NT2/D1 (cell line): Measurements from ENCODE around the gene MAP3K19.

Experiments
- DNase-seq: peaks from one replicate; pipeline ENCODE4 v3.0.0-alpha.2; 2011; ENCODE audit warnings: low read depth, low spot score
- H3K27me3 ChIP-seq: 2 replicates; pipeline ENCODE4 v1.6.0; 2011; ENCODE audit warnings: mild to moderate bottlenecking; ENCODE audit not compliant: insufficient read length, insufficient read depth
- H3K36me3 ChIP-seq: 2 replicates; pipeline ENCODE4 v1.6.1; 2011; ENCODE audit warnings: mild to moderate bottlenecking, low read length, mixed read lengths; ENCODE audit not compliant: insufficient read depth, insufficient read length
- H3K4me1 ChIP-seq: 2 replicates; pipeline ENCODE4 v1.5.1; 2011; ENCODE audit not compliant: insufficient read depth, insufficient read length
- H3K4me3 ChIP-seq: 2 replicates; pipeline ENCODE4 v1.5.1; 2011; ENCODE audit warnings: low read depth; ENCODE audit not compliant: insufficient read length
- H3K9ac ChIP-seq: 2 replicates; pipeline ENCODE4 v1.6.0; 2011; ENCODE audit warnings: low read depth; ENCODE audit not compliant: insufficient read length
- H3K9me3 ChIP-seq: 2 replicates; pipeline ENCODE4 v1.5.1; 2011; ENCODE audit warnings: mild to moderate bottlenecking, low read length; ENCODE audit not compliant: insufficient read depth
- SUZ12 ChIP-seq: IDR thresholded peaks from 2 replicates; pipeline ENCODE4 v1.6.1; 2011; ENCODE audit not compliant: insufficient read length, insufficient read depth; ENCODE audit errors: extremely low read depth
- YY1 ChIP-seq: IDR thresholded peaks from 2 replicates; pipeline ENCODE4 v1.6.1; 2011; ENCODE audit not compliant: insufficient read length, insufficient read depth
- ZNF274 ChIP-seq: IDR thresholded peaks from 2 replicates; pipeline ENCODE4 v1.6.1; 2011; ENCODE audit warnings: mild to moderate bottlenecking, low read depth, low read length

The MAP3K19 gene

GRCh38 chr2:135023886-135024485 is 23.3 kb downstream of the MAP3K19 start:
- Histone ChIP-seq H3K36me3 (no peaks in the 10 kb centered on the region), H3K4me1 (no peaks in the 10 kb centered on the region), H3K4me3 (no peak overlapping the region), H3K9me3 (no peaks in the 10 kb centered on the region), H3K9ac (no peak overlapping the region), H3K27me3 (no peaks in the 10 kb centered on the region)
- TF ChIP-seq YY1: no peak
- no peak for TF ChIP-seq ZNF274
- no peak for TF ChIP-seq SUZ12
- no peak for DNase-seq

DNA sequence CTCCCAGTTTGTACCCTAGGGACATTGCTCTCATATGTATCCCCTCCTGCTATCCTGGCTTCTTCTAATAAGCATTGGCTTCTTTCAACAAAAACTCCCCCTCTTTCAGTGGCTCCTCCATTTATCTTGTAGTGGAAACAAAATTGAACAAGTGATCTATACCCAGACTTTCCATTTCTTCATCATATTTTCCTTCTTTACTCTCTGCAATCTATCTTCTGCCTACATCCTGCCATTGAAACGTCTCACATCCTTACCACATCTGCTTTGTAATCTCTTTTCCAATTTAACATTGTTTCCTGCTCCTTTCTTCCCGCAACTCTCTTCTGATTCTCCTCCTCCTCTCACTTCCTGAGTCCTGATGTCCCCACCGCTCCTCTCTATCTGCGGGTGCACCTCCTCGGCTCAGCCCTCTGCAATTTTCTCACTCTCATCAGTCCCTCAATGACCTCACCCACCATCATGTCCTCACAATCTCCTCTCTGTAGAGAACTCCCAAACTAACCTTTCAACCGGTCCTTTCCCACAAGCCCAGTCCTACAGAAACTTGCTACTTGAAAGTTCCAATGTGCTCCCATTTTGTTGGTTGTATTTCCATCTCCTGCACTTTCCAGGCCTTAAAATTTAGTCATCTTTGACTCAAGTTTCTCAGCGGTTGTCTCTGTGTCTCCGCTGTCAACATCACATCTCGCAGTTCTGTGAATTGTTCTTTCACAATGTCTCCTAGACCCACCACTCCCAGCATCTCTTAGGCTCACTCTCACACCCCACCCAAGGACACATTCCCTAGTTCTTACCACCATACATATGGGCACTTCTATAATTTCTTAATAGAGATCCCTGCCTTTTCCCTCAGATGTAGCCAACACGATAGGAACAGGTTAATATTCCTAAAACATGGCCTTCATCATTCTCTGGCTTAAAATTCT is 24.0 kb downstream of the MAP3K19 start:
- no peak overlapping the region for H3K4me3 ChIP-seq
- no peak for DNase-seq
- no peaks in the 10 kb centered on the region for H3K9me3 ChIP-seq
- H3K36me3 ChIP-seq: no peaks in the 10 kb centered on the region
- no peaks in the 10 kb centered on the region for H3K27me3 ChIP-seq
- TF ChIP-seq ZNF274 (no peak), SUZ12 (no peak), YY1 (no peak)
- H3K4me1 ChIP-seq: no peaks in the 10 kb centered on the region
- H3K9ac ChIP-seq: no peak overlapping the region

GRCh38 chr2:135021618-135022017 is 25.6 kb downstream of the MAP3K19 start:
- Histone ChIP-seq H3K4me1 (no peaks in the 10 kb centered on the region), H3K36me3 (no peaks in the 10 kb centered on the region), H3K9ac (no peak overlapping the region), H3K9me3 (peaks cover 1% of the 10 kb centered on the region; the same call in 1 of the 2 replicates), H3K4me3 (no peak overlapping the region), H3K27me3 (no peaks in the 10 kb centered on the region)
- TF ChIP-seq YY1 (no peak), ZNF274 (no peak), SUZ12 (no peak)
- no peak for DNase-seq

- no peak for DNase-seq
- no peaks in the 10 kb centered on the region for H3K27me3 ChIP-seq
- no peaks in the 10 kb centered on the region for H3K36me3 ChIP-seq
- H3K9ac ChIP-seq: no peak overlapping the region
- no peak overlapping the region for H3K4me3 ChIP-seq
- TF ChIP-seq ZNF274 (no peak), YY1 (no peak), SUZ12 (no peak)
- H3K9me3 ChIP-seq: peaks cover 12% of the 10 kb centered on the region
- no peaks in the 10 kb centered on the region for H3K4me1 ChIP-seq
Measured at GRCh38 chr2:135011633-135012032, 35.6 kb downstream of the MAP3K19 start.

- no peaks in the 10 kb centered on the region for H3K9me3 ChIP-seq
- no peak overlapping the region for H3K9ac ChIP-seq
- no peak for TF ChIP-seq SUZ12
- no peak for DNase-seq
- H3K4me3 ChIP-seq: no peak overlapping the region
- H3K27me3 ChIP-seq: peaks cover 4% of the 10 kb centered on the region
- no peaks in the 10 kb centered on the region for H3K36me3 ChIP-seq
- H3K4me1 ChIP-seq: no peaks in the 10 kb centered on the region
Measured at GRCh38 chr2:135010200-135010942, 36.9 kb downstream of the MAP3K19 start.

DNA sequence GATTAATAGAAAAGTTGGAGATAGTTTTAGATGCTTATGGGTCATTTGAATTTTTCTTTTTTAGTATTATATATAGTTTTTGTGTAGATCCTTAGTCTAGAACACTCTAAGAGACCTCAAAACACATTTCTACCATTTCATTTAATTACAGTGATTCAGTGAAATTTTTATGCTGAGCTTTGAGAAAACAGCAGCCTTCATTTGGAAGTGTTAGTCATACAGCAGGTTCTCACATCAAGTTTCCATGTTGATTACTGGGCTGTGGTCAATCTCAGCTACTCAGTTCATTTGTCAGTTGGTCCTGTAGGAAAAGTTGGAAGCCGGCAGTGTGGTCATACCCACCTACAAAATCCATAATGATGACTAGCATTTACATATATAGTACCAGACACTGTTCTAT is 37.9 kb downstream of the MAP3K19 start:
- DNase-seq: no peak
- H3K36me3 ChIP-seq: no peaks in the 10 kb centered on the region
- peaks cover 14% of the 10 kb centered on the region for H3K27me3 ChIP-seq
- TF ChIP-seq SUZ12 (no peak), YY1 (no peak), ZNF274 (no peak)
- no peaks in the 10 kb centered on the region for H3K4me1 ChIP-seq
- no peak overlapping the region for H3K4me3 ChIP-seq
- H3K9me3 ChIP-seq: no peaks in the 10 kb centered on the region
- no peak overlapping the region for H3K9ac ChIP-seq

- TF ChIP-seq YY1 (no peak), ZNF274 (no peak), SUZ12 (no peak)
- H3K36me3 ChIP-seq: no peaks in the 10 kb centered on the region
- H3K9ac ChIP-seq: no peak overlapping the region
- DNase-seq: no peak
- H3K9me3 ChIP-seq: no peaks in the 10 kb centered on the region
- peaks cover 14% of the 10 kb centered on the region for H3K27me3 ChIP-seq
- H3K4me1 ChIP-seq: no peaks in the 10 kb centered on the region
- H3K4me3 ChIP-seq: no peak overlapping the region
Measured at GRCh38 chr2:135005753-135006152, 41.5 kb downstream of the MAP3K19 start.
